T-cell (primary cell): ENCODE measurements around the gene SPINK6. TPM values are rescaled to one million over a fixed set of nuclear protein-coding genes. Genes with fewer than 3 reads are reported as not detected.

Source experiments
- ATAC-seq, 4 experiments: fragments of 200-7000 bp in 3 of 4; fragments of 150-1000 bp in 1 of 4; cut with Tn5 transposase; replicated peaks in 1 of 4; 1 replicate in 3 of 4; 2 replicates in 1 of 4; pipeline ENCODE4 v1.10.0; 2021; ENCODE audit warnings: moderate library complexity in 3 of 4, mild to moderate bottlenecking in 2 of 4, moderate number of reproducible peaks in 1 of 4
- CTCF ChIA-PET, 2 donors: fragments of 300-600 bp; sonication (Branson Sonifier 250); formaldehyde crosslinking; loops; one replicate each; lab custom pipeline; 2022; ENCODE audit warnings: antibody characterized with exemption in 2 of 2; lab: Charles Lee
- POLR2A ChIA-PET, 2 donors: fragments of 300-600 bp; sonication (Branson Sonifier 250); formaldehyde crosslinking; loops; one replicate each; lab custom pipeline; 2022; ENCODE audit warnings: antibody characterized with exemption in 2 of 2; lab: Charles Lee
- DNase-seq, 35 experiments: peaks; one replicate each; pipeline versions ENCODE4 v3.0.0 to v3.0.0-alpha.2; 2013 to 2023
- H3K27ac ChIP-seq: one replicate; pipeline ENCODE4 v1.5.1; 2013; ENCODE audit warnings: low read length
- H3K27me3 ChIP-seq, 2 experiments: replicated peaks in 1 of 2; 1 replicate in 1 of 2; 2 replicates in 1 of 2; pipeline versions ENCODE4 v1.6.1 to v1.7.0; 2013; ENCODE audit warnings: low read length in 1 of 2, mixed read lengths in 1 of 2; ENCODE audit not compliant: control insufficient read depth in 2 of 2, insufficient read depth in 2 of 2; ENCODE audit errors: extremely low read depth in 1 of 2
- H3K36me3 ChIP-seq, 2 donors: 1 replicate in 1 of 2; 2 replicates in 1 of 2; pipeline versions ENCODE4 v1.6.1 to v1.7.0; 2013; ENCODE audit warnings: low read length in 1 of 2; ENCODE audit not compliant: control insufficient read depth in 2 of 2, insufficient read depth in 1 of 2; ENCODE audit errors: extremely low read depth in 1 of 2
- H3K4me1 ChIP-seq, 2 experiments: 1 replicate in 1 of 2; 2 replicates in 1 of 2; pipeline versions ENCODE4 v1.6.1 to v1.7.0; 2013; ENCODE audit warnings: low read length in 2 of 2, mixed read lengths in 1 of 2; ENCODE audit not compliant: insufficient read depth in 2 of 2, control insufficient read depth in 1 of 2; ENCODE audit errors: extremely low read depth in 1 of 2
- H3K4me3 ChIP-seq, 2 donors: 1 replicate in 1 of 2; 2 replicates in 1 of 2; pipeline versions ENCODE4 v1.5.1 to v1.7.0; 2013; ENCODE audit warnings: mild to moderate bottlenecking in 2 of 2, low read length in 1 of 2, moderate library complexity in 1 of 2; ENCODE audit not compliant: control insufficient read depth in 1 of 2; ENCODE audit errors: extremely low read depth in 1 of 2
- H3K9me3 ChIP-seq: 2 replicates; pipeline ENCODE4 v1.7.0; 2013
- H3K27ac Mint-ChIP-seq, 2 donors: one replicate each; pipeline ENCODE4 v1.8.0; 2020 to 2021; ENCODE audit warnings: mild to moderate bottlenecking in 2 of 2, mixed read lengths in 2 of 2
- H3K27me3 Mint-ChIP-seq, 2 donors: one replicate each; pipeline ENCODE4 v1.8.0; 2021 to 2022; ENCODE audit warnings: mixed read lengths in 2 of 2
- H3K36me3 Mint-ChIP-seq: one replicate; pipeline ENCODE4 v1.8.0; 2021; ENCODE audit warnings: mixed read lengths
- H3K4me1 Mint-ChIP-seq, 3 donors: one replicate each; pipeline ENCODE4 v1.8.0; 2020 to 2022; ENCODE audit warnings: mixed read lengths in 3 of 3, mild to moderate bottlenecking in 1 of 3
- H3K4me3 Mint-ChIP-seq, 3 donors: one replicate each; pipeline ENCODE4 v1.8.0; 2020 to 2022; ENCODE audit warnings: mild to moderate bottlenecking in 3 of 3, mixed read lengths in 3 of 3, moderate library complexity in 3 of 3
- H3K9me3 Mint-ChIP-seq, 3 donors: one replicate each; pipeline ENCODE4 v1.8.0; 2020 to 2022; ENCODE audit warnings: mixed read lengths in 3 of 3
- WGBS: methylation state at CpG from one replicate; pipeline ENCODE4 v1.1.5; 2013; ENCODE audit warnings: missing lambda C conversion rate; ENCODE audit not compliant: insufficient coverage; 5-methylcytosine and 5-hydroxymethylcytosine counted together
- total RNA-seq, 35 experiments: library from RNA in 6 of 35; stranded (reverse) in 6 of 35; fragments of 120-200 nt in 1 of 35; gene quantifications; one replicate each; pipeline versions ENCODE4 v1.2.1 to v1.2.4 and lab custom pipeline; 2013 to 2026

SPINK6 gene
- total RNA-seq, 5 donors from 2014 or later (not counting 1 experiment from before 2014, with no cell fraction given) = not detected

DNA sequence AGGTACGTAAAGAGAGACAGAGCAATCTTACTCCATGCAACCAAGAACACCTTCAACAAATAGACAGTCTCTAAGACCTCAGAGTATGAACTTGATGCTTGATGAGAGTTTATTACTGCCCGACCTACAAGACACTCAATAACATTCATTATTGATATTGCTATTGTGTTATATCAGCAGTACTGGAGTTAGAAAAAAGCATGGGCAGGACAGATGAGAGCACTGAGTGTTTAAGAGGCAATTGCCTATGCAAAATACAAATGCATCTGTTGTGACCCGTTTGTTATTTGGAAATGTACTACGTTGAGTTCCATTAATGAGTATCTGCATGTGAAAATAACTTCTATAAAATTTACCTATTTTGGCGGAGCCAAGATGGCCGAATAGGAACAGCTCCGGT, 27.4 kb downstream of the SPINK6 start:
- Mint-ChIP-seq H3K4me3 (no peak overlapping the region), H3K9me3 (peaks cover 0 to 6% (median 0%) of the 10 kb centered on the region in 3 donors), H3K27ac (no peak overlapping the region)

DNA sequence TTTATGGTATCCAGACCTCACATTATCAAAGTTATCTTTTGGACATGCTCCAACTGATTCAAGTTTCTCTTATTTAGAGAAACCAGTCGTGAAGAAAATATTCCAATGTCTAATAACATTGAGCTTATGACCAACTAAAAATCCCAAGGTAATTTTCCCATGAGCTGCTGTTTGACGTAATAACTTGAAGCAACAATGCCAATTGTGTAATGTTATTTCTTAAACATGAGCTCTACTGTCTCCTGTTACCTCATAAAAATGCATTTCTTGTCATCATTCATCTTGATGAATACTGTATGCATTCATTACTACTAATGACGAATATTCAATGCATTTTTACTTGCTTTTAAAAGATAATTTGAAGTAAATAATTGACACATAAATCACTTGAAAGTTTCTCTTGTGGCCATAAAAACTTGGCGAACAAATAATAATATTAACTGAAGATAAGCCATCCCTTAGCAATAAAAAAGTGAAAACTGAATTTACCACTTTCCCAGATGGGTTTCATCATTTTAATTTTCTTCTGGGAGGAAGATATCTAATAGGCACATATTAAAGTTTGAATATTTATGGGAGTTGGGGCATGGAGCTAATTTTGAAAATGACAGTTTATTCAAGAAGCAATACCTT, 35.1 kb downstream of the SPINK6 start:
- no peaks in the 10 kb centered on the region for H3K27me3 ChIP-seq
- H3K4me1 ChIP-seq = no peaks in the 10 kb centered on the region
- no peaks in the 10 kb centered on the region for H3K9me3 ChIP-seq
- H3K27ac Mint-ChIP-seq = no peak overlapping the region
- DNase-seq (no peak), ATAC-seq (no peak)
- no CpG with 5 or more reads among the region's 4 CpGs for WGBS
- no peak overlapping the region for H3K27ac ChIP-seq
- H3K27me3 Mint-ChIP-seq = peaks cover 0 to 2% of the 10 kb centered on the region in 2 donors
- H3K36me3 ChIP-seq = no peaks in the 10 kb centered on the region
- no peaks in the 10 kb centered on the region for H3K36me3 Mint-ChIP-seq
- no peaks in the 10 kb centered on the region for H3K4me1 Mint-ChIP-seq
- ChIA-PET CTCF (no interaction called here), POLR2A (no interaction called here)
- peaks cover 0 to 2% (median 0%) of the 10 kb centered on the region in 3 donors for H3K9me3 Mint-ChIP-seq
- no peak overlapping the region for H3K4me3 Mint-ChIP-seq
- H3K4me3 ChIP-seq = no peak overlapping the region

More for the DNA sequence above, 27.4 kb downstream of the SPINK6 start:
- Mint-ChIP-seq H3K27me3 (peaks cover 5% of the 10 kb centered on the region in 2 donors), H3K4me1 (no peaks in the 10 kb centered on the region), H3K36me3 (no peaks in the 10 kb centered on the region)
- no peak overlapping the region for H3K27ac ChIP-seq
- H3K9me3 ChIP-seq = no peaks in the 10 kb centered on the region
- CTCF ChIA-PET = no interaction called here
- no CpG with 5 or more reads among the region's 7 CpGs for WGBS
- no peaks in the 10 kb centered on the region for H3K27me3 ChIP-seq
- no peak overlapping the region for H3K4me3 ChIP-seq
- H3K4me1 ChIP-seq = no peaks in the 10 kb centered on the region
- POLR2A ChIA-PET = no interaction called here
- DNase-seq (no peak), ATAC-seq (no peak)
- H3K36me3 ChIP-seq = no peaks in the 10 kb centered on the region

DNA sequence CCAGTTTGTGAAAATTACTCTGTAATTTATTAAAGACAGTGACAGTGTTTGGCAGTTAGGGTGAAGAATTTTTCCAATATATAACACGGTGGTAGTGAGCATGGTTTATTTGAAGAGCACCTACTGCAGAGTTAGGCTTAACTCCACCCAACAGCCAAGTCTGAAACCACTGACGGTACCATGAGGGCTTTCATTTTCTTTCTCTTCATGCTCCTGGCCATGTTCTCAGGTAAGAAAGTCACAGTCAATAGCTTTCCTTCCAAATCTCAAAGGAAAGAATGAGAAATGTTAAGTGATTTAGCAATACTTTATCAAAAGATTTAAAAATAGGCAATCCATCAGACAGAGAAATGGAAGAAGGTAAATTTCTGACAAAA, 35.6 kb downstream of the SPINK6 start, which contains the start of gene MARCOL:
MARCOL (plus strand) TSS at position 108 of the 377 bp plus-strand sequence; CDS start at position 181, 73 bp downstream.
- Histone ChIP-seq H3K36me3 (no peaks in the 10 kb centered on the region), H3K27me3 (no peaks in the 10 kb centered on the region), H3K4me3 (no peak within 1 kb of the TSS), H3K4me1 (no peaks in the 10 kb centered on the region), H3K27ac (no peak within 1 kb of the TSS), H3K9me3 (no peaks in the 10 kb centered on the region)
- DNase-seq = no peak
- no CpG with 5 or more reads among the region's 2 CpGs for WGBS
- H3K36me3 Mint-ChIP-seq = no peaks in the 10 kb centered on the region
- no peak within 1 kb of the TSS for H3K4me3 Mint-ChIP-seq
- H3K27ac Mint-ChIP-seq = no peak within 1 kb of the TSS
- no peaks in the 10 kb centered on the region for H3K4me1 Mint-ChIP-seq
- no peak for ATAC-seq
- peaks cover 0 to 2% of the 10 kb centered on the region in 2 donors for H3K27me3 Mint-ChIP-seq
- ChIA-PET CTCF (no interaction called here), POLR2A (no interaction called here)
- peaks cover 0 to 2% (median 0%) of the 10 kb centered on the region in 3 donors for H3K9me3 Mint-ChIP-seq

DNA sequence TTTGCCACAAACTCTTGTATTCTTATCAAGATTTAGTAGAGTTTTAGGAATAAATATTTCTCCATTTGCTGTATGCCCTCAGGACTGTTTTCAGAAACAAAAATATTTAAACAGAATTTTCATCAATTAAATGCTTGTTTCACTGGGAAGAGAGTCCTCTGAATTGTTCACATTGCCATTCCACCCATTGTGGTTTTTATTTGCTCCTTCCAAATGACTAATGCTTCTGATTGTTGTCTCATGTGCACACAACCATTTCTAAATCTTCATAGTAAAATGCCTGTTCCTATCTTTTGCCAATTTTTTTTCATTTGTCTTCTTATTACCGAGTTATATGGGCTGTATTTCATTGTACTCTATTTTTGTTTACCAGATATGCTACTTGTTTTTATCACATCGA, 46.1 kb downstream of the SPINK6 start:
- Histone ChIP-seq H3K4me3 (no peak overlapping the region), H3K4me1 (no peaks in the 10 kb centered on the region), H3K27ac (no peak overlapping the region), H3K9me3 (no peaks in the 10 kb centered on the region), H3K27me3 (peaks cover 0 to 4% of the 10 kb centered on the region in 2 experiments), H3K36me3 (no peaks in the 10 kb centered on the region)
- no peaks in the 10 kb centered on the region for H3K36me3 Mint-ChIP-seq
- peaks cover 0 to 8% (median 0%) of the 10 kb centered on the region in 3 donors for H3K9me3 Mint-ChIP-seq
- no peak overlapping the region for H3K27ac Mint-ChIP-seq
- DNase-seq = no peak
- H3K4me1 Mint-ChIP-seq = no peaks in the 10 kb centered on the region
- no peak for ATAC-seq
- WGBS = no CpG with 5 or more reads among the region's 2 CpGs
- ChIA-PET CTCF (no interaction called here), POLR2A (no interaction called here)
- H3K27me3 Mint-ChIP-seq = peaks cover 0 to 5% of the 10 kb centered on the region in 2 donors
- H3K4me3 Mint-ChIP-seq = no peak overlapping the region

DNA sequence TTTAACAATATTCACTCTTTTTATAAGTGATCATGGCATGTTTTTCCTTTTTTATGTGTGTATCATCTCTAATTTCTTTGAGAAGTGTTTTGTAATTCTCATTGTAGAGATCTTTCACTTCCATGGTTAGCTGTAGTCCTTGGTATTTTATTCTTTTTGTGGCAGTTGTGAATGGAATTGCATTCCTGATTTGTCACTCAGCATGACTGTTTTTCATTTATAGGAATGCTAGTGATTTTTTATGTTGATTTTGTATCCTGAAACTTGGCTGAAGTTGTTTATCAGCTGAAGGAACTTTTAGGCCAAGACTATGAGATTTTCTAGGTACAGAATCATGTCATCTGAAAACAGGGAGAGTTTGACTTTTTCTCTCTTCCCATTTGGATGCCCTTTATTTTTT, 52.6 kb downstream of the SPINK6 start:
- H3K36me3 ChIP-seq = no peaks in the 10 kb centered on the region
- peaks cover 13 to 34% (median 25%) of the 10 kb centered on the region in 3 donors for H3K9me3 Mint-ChIP-seq
- peaks cover 2% of the 10 kb centered on the region for H3K9me3 ChIP-seq
- ChIA-PET CTCF (no interaction called here), POLR2A (no interaction called here)
- no peaks in the 10 kb centered on the region for H3K36me3 Mint-ChIP-seq
- no peaks in the 10 kb centered on the region for H3K27me3 Mint-ChIP-seq
- no peaks in the 10 kb centered on the region for H3K27me3 ChIP-seq
- DNase-seq (no peak), ATAC-seq (no peak)
- H3K4me1 Mint-ChIP-seq = no peaks in the 10 kb centered on the region
- no peak overlapping the region for H3K4me3 Mint-ChIP-seq
- no peak overlapping the region for H3K4me3 ChIP-seq
- no peaks in the 10 kb centered on the region for H3K4me1 ChIP-seq
- no peak overlapping the region for H3K27ac ChIP-seq
- H3K27ac Mint-ChIP-seq = no peak overlapping the region

DNA sequence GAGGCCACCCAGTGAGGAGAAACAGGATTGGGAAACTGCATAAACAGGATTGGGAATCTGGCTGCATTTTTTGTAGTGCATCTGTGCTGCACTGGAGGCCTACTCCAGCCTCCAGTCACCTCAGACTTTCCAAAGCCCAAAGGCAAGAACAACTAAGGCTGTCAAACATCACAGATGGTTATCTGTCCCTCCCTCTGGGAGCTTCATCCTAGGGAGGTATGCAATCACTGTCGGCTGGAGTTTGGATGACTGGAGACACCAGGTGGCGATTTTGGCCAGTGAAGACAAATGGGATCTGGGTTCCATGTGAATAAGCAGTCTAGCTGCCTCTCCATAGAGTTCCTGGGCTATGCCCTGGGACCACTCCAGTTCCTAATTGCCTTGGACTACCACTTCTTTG, 56.4 kb downstream of the SPINK6 start:
- Mint-ChIP-seq H3K4me3 (no peak overlapping the region), H3K27ac (no peak overlapping the region), H3K36me3 (no peaks in the 10 kb centered on the region), H3K27me3 (no peaks in the 10 kb centered on the region), H3K9me3 (peaks cover 17 to 26% (median 25%) of the 10 kb centered on the region in 3 donors), H3K4me1 (no peaks in the 10 kb centered on the region)
- Histone ChIP-seq H3K36me3 (no peaks in the 10 kb centered on the region), H3K4me3 (no peak overlapping the region), H3K9me3 (peaks cover 2% of the 10 kb centered on the region), H3K27ac (no peak overlapping the region), H3K4me1 (no peaks in the 10 kb centered on the region), H3K27me3 (no peaks in the 10 kb centered on the region)
- ATAC-seq (no peak), DNase-seq (no peak)
- POLR2A ChIA-PET = interaction anchor here in 1 of 2 donors (0.6 kb wide), 1 partner anchor 1656 kb away, joined by 3 read pairs; no protein-coding TSS in a partner anchor
- CTCF ChIA-PET = no interaction called here
- 33% methylated on average over 1 of the region's 2 CpGs for WGBS
